Effector memory CD4-positive, alpha-beta T cell (primary cell): Measurements from ENCODE around the gene SDK2.

Experiments used
- DNase-seq, 3 donors: peaks; one replicate each; pipeline ENCODE4 v3.0.0-alpha.2; 2020
- H3K27ac ChIP-seq: 2 replicates; pipeline ENCODE4 v1.7.0; 2013; ENCODE audit warnings: mild to moderate bottlenecking, low read length, moderate library complexity; ENCODE audit not compliant: insufficient read depth, poor library complexity, severe bottlenecking
- H3K27me3 ChIP-seq: replicated peaks from 2 replicates; pipeline ENCODE4 v1.7.0; 2013; ENCODE audit warnings: mild to moderate bottlenecking, low read length; ENCODE audit not compliant: insufficient read depth, control insufficient read depth, poor library complexity, severe bottlenecking
- H3K36me3 ChIP-seq: 2 replicates; pipeline ENCODE4 v1.7.0; 2013; ENCODE audit warnings: mild to moderate bottlenecking, low read length, moderate library complexity; ENCODE audit not compliant: control insufficient read depth, insufficient read depth
- H3K4me1 ChIP-seq: 2 replicates; pipeline ENCODE4 v1.7.0; 2013; ENCODE audit warnings: low read length, mild to moderate bottlenecking; ENCODE audit not compliant: control insufficient read depth, insufficient read depth, poor library complexity, severe bottlenecking
- H3K4me3 ChIP-seq: 2 replicates; pipeline ENCODE4 v1.7.0; 2013; ENCODE audit warnings: low read length, low read depth, mild to moderate bottlenecking; ENCODE audit not compliant: insufficient read depth, poor library complexity, severe bottlenecking
- H3K9me3 ChIP-seq: 2 replicates; pipeline ENCODE4 v1.7.0; 2013; ENCODE audit warnings: mild to moderate bottlenecking, low read length, moderate library complexity; ENCODE audit not compliant: control insufficient read depth

Gene SDK2

GRCh38 chr17:73588891-73589290 is 55.4 kb downstream of the SDK2 start:
- Histone ChIP-seq H3K27me3 (no peaks in the 10 kb centered on the region), H3K4me1 (peaks cover 42% of the 10 kb centered on the region)
- DNase-seq: no peak

DNA sequence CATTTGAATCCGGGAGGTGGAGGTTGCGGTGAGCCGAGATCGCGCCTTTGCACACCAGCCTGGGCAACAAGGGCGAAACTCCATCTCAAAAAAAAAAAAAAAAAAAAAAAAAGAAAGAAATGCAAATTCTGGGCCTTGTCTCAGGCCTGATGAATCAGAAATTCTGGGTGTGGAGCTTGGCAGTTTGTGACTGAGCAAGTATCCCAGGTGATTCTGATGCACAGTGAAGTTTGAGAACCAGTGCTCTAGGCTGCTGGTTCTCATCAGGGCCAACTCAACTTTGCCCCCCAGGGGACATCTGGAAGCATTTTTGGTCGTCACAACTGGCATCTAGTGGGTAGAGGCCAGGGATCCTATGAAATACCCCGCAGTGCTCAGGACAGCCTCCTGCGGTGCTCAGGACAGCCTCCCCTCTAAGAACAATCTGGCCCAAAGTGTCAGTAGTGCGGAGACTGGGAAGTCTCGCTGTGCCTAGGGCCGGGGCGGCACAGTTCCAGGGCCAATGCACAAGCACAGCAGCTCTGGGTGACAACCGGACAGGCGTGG is 55.9 kb downstream of the SDK2 start:
- Histone ChIP-seq H3K4me3 (no peak overlapping the region), H3K4me1 (peaks cover 36% of the 10 kb centered on the region)

More at GRCh38 chr17:73588891-73589290, 55.4 kb downstream of the SDK2 start:
- no peaks in the 10 kb centered on the region for H3K36me3 ChIP-seq
- no peak overlapping the region for H3K4me3 ChIP-seq
- H3K27ac ChIP-seq: no peak overlapping the region
- H3K9me3 ChIP-seq: no peaks in the 10 kb centered on the region

GRCh38 chr17:73586921-73587602 is 57.2 kb downstream of the SDK2 start:
- no peaks in the 10 kb centered on the region for H3K36me3 ChIP-seq
- no peak for DNase-seq
- no peaks in the 10 kb centered on the region for H3K9me3 ChIP-seq
- H3K27me3 ChIP-seq: no peaks in the 10 kb centered on the region
- peaks cover 23% of the 10 kb centered on the region for H3K4me1 ChIP-seq
- H3K4me3 ChIP-seq: no peak overlapping the region
- no peak overlapping the region for H3K27ac ChIP-seq

More for the DNA sequence above, 55.9 kb downstream of the SDK2 start:
- H3K9me3 ChIP-seq: no peaks in the 10 kb centered on the region
- DNase-seq: no peak
- H3K27ac ChIP-seq: no peak overlapping the region
- no peaks in the 10 kb centered on the region for H3K27me3 ChIP-seq
- H3K36me3 ChIP-seq: no peaks in the 10 kb centered on the region

DNA sequence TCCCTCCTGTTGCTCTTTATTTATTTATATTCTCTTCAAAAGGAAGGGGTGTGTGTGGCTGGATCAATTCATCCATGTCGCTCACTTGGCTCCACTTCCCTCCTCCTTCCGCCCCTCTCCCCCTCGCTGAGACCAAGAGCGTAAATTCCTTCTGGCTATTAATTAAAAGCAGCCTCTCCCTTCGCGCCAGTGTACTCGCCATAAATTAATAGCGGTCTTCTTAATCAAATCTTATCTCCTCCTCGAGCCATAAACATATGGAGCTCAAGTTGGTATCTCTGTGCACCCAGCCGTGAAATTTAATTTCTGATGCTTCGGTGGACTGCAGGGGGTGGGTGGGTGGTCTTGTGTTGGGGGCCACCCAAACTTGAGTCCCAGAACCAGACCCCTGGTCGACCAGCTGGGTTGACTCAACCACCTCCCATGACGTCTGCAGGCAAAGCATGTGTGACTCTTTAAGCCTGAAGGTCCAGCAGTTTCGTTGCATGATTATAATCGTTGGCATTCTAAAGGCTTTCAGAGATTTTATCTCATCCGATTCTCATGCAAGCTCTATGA is 57.9 kb downstream of the SDK2 start:
- H3K4me1 ChIP-seq: peaks cover 16% of the 10 kb centered on the region

DNA sequence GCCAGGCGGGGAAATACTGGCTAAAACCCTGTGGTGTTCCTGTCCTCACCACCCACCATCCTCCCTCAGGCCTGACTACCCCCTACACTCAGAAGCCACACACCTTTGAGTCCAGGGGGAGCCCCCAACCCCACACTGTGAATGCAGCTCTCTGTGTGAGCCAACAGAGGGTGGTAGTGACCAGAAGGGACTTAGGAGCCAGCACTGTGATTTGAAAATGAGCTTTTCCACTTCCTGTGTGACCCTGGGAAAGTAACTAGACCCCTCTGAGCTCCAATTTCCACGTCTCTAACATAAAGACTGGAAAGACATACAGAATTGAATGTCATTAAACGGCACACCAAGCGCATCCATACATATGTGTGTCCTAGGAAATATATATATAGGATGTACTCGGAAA is 58.7 kb downstream of the SDK2 start:
- DNase-seq: no peak
- Histone ChIP-seq H3K27me3 (no peaks in the 10 kb centered on the region), H3K36me3 (no peaks in the 10 kb centered on the region), H3K27ac (no peak overlapping the region), H3K4me3 (no peak overlapping the region), H3K4me1 (peaks cover 8% of the 10 kb centered on the region), H3K9me3 (no peaks in the 10 kb centered on the region)

More for the DNA sequence above, 57.9 kb downstream of the SDK2 start:
- Histone ChIP-seq H3K27ac (no peak overlapping the region), H3K4me3 (no peak overlapping the region), H3K9me3 (no peaks in the 10 kb centered on the region), H3K36me3 (no peaks in the 10 kb centered on the region), H3K27me3 (no peaks in the 10 kb centered on the region)
- DNase-seq: no peak

DNA sequence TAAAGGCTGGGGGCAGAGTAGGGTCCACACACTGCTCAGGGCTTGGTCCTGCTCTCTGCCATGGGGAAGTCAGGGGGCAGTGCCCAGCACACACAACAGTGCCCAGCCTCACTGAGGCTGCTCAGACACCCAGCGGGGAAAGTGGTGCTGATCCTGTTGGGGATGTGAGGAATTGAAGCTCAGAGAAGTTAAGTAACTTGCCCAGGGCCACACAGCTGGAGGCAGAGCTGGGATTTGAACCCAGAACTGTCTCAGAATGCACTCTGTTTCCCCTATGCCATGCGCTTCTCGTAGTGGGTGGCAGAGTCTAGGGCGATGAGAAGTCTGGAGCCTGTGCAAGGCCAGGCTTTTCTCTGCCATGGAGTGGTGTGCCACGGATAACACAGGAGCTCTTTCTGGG is 59.3 kb downstream of the SDK2 start:
- H3K4me3 ChIP-seq: no peak overlapping the region
- H3K27ac ChIP-seq: no peak overlapping the region
- no peak for DNase-seq
- H3K9me3 ChIP-seq: no peaks in the 10 kb centered on the region
- peaks cover 4% of the 10 kb centered on the region for H3K4me1 ChIP-seq
- H3K36me3 ChIP-seq: no peaks in the 10 kb centered on the region
- H3K27me3 ChIP-seq: no peaks in the 10 kb centered on the region

DNA sequence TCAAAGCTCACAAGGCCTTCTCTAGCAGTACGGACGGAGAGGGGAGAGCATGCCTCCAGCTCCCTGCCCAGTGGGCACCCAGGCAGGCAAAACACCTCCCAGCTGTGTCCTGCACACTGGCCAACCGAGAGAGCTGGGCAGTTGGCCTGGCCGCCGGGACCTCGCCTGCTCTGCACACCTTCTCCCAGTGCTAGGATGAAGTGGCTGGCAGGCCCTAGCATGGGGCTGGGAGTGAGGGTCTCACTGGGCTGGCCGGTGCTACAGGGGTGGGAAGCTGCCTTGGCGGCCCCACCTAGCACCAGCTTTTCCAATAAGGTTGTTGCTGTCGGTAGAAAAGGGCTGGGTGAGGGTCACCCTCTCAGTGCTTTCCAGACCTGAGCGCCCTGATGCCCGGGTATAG is 60.2 kb downstream of the SDK2 start:
- no peak for DNase-seq
- Histone ChIP-seq H3K27me3 (no peaks in the 10 kb centered on the region), H3K27ac (no peak overlapping the region), H3K4me3 (no peak overlapping the region), H3K36me3 (no peaks in the 10 kb centered on the region), H3K4me1 (no peaks in the 10 kb centered on the region), H3K9me3 (no peaks in the 10 kb centered on the region)

DNA sequence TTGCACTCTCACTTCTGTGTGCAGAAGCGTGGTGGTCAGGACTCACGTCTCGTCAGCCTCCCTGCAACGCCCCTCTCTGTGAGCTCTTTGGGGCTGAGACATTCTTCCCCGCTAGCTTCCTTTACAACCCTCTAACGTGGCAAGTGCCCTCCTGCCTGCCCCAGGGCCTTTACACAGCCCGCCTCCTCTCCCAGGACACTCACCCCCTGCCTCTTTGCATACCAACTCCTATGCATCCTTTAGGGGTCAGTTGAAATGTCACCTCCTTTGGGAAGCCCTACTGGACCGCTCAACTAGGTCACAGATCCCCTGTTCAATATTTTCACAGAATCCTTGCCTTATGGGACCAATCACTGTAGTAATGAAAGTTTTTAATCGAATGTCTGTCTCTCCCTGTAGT is 61.4 kb downstream of the SDK2 start:
- Histone ChIP-seq H3K4me3 (no peak overlapping the region), H3K27ac (no peak overlapping the region), H3K4me1 (no peaks in the 10 kb centered on the region), H3K27me3 (no peaks in the 10 kb centered on the region), H3K36me3 (no peaks in the 10 kb centered on the region), H3K9me3 (no peaks in the 10 kb centered on the region)
- no peak for DNase-seq

- no peaks in the 10 kb centered on the region for H3K36me3 ChIP-seq
- no peak overlapping the region for H3K4me3 ChIP-seq
- no peaks in the 10 kb centered on the region for H3K9me3 ChIP-seq
- H3K4me1 ChIP-seq: no peaks in the 10 kb centered on the region
- no peak for DNase-seq
- H3K27ac ChIP-seq: no peak overlapping the region
- no peaks in the 10 kb centered on the region for H3K27me3 ChIP-seq
Measured at GRCh38 chr17:73582359-73582758, 61.9 kb downstream of the SDK2 start.

DNA sequence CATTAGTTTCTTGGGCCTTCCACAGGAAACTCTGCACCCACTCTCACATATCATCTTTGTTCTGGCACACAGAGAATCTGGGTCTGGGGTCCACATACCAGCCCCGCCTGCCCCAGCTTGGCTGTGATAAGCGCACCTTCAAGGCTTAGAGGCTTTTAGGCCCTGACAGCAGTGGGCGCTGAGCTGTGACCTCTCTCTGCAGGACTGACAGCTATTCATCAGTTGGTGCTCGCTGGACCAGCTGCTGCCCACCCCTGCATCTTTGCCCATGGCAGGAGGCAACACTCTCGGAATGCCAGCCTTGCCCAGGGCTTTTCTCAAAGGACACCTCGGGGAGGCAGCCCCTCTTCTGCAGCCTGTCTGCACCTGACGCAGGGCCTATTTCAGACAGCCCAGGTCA is 62.9 kb downstream of the SDK2 start:
- Histone ChIP-seq H3K27ac (no peak overlapping the region), H3K4me3 (no peak overlapping the region), H3K9me3 (no peaks in the 10 kb centered on the region), H3K36me3 (no peaks in the 10 kb centered on the region), H3K27me3 (no peaks in the 10 kb centered on the region), H3K4me1 (no peaks in the 10 kb centered on the region)
- no peak for DNase-seq
